Astrocyte (in vitro differentiated cells and primary cell): ENCODE data around the gene HECTD3.

Source experiments
- EZH2 ChIP-seq: IDR thresholded peaks from 2 replicates; pipeline ENCODE4 v1.6.1; 2012; ENCODE audit warnings: mild to moderate bottlenecking, low read length, inconsistent platforms; ENCODE audit not compliant: insufficient read depth
- TF ChIP-seq, protein P1 (sequence below): IDR thresholded peaks from 2 replicates; pipeline ENCODE4 v1.5.1; 2011; ENCODE audit warnings: low read depth, mild to moderate bottlenecking, inconsistent platforms, low read length, moderate library complexity; ENCODE audit not compliant: insufficient read depth

DNA sequence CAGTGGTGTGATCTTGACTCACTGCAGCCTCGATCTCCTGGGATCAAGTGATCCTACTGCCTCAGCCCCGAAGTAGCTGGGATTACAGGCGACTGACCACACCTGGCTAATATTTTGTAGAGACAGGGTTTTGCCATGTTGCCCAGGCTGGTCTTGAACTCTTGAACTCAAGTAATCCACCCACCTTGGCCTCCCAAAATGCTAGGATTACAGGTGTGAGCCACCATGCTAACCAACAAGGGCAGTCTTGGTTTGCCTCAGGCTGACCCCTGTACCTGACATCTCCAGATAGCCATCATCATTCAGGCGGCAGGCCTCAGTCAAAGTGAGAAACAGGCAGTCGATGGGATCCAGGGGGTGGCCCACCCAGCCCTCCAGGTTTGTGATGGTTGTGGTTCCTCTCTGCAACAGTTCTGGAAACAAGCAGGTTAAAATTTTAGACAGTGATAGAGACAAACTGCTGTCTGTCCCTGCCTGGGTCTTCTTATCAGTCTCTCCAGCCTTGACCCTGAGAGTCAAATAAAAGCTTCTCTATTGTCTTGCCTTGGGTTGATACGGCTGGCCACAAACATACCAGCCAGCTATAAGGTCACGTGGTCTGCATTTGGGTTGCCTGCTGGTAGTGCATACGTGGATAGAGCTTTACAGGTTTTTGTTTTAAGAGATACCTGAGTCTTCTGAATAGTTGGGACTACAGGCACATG, 27.7 kb upstream of the HECTD3 start:
- TF ChIP-seq EZH2, result no peak
- TF ChIP-seq, protein P1, sequence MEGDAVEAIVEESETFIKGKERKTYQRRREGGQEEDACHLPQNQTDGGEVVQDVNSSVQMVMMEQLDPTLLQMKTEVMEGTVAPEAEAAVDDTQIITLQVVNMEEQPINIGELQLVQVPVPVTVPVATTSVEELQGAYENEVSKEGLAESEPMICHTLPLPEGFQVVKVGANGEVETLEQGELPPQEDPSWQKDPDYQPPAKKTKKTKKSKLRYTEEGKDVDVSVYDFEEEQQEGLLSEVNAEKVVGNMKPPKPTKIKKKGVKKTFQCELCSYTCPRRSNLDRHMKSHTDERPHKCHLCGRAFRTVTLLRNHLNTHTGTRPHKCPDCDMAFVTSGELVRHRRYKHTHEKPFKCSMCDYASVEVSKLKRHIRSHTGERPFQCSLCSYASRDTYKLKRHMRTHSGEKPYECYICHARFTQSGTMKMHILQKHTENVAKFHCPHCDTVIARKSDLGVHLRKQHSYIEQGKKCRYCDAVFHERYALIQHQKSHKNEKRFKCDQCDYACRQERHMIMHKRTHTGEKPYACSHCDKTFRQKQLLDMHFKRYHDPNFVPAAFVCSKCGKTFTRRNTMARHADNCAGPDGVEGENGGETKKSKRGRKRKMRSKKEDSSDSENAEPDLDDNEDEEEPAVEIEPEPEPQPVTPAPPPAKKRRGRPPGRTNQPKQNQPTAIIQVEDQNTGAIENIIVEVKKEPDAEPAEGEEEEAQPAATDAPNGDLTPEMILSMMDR, result no peak
